CD4-positive, alpha-beta T cell treated with Interleukin-17A for 1 hour (primary cell): ENCODE measurements around the gene PALLD.
A peak's percentile ranks its signal among the peaks of the same experiment; 100 is the strongest.
"Not testable (repeated sequence)": the region's sequence is repeated elsewhere in the genome, so short reads cannot be mapped to it uniquely, and the experiment has no call there.

ENCODE experiments used
- DNase-seq: peaks from one replicate; pipeline ENCODE4 v3.0.0-alpha.2; 2020

Gene PALLD

GRCh38 chr4:168806247-168806646 lies 309.4 kb downstream of the PALLD start:
- not testable (repeated sequence) for DNase-seq

GRCh38 chr4:168811207-168811606 lies 314.4 kb downstream of the PALLD start:
- DNase-seq, result no peak

- no peak for DNase-seq
These were observed 315.2 kb downstream of the PALLD start for GRCh38 chr4:168811786-168812651.

- DNase-seq, result no peak
These were observed 316.0 kb downstream of the PALLD start for GRCh38 chr4:168812806-168813205.

DNA sequence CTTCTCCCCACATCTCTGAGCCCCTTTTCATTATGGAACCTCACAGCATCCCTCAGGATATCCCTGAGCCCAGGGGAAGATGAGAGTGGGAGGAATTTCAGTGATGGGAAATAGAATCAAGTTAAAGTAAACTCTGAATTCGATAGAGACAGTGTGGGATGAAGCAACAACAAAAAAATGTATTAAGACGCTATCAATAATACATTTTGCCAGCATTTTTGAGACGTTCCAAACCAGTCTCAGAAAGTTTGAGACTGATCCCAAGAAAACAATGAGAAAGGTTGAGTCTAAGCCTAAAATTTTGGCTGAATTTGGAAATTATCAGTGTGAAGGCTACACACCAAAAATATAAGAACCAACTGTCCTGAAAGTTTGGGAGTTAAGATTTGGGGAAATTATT lies 317.0 kb downstream of the PALLD start:
- no peak for DNase-seq

GRCh38 chr4:168815379-168816345 lies 318.8 kb downstream of the PALLD start:
- DNase-seq, result no peak

DNA sequence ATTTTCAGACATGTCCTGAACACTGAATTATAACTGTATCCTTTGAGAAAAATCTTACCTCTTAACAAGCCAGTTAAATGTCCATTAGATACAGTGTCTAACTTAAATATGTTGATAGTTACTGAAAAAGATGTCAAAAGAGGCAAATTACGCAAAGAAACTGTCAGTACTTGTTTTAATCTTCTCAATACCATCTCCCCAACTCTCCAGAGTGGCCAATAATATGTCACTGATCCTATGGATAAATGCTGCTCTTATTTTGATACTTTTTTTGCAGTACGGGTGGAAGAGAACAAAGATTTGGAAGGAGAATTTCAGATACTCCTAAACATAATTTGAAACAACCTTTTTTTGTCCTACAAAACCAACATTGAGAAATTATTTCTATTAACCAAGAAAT lies 320.5 kb downstream of the PALLD start:
- DNase-seq, result no peak

GRCh38 chr4:168822481-168822880 lies 325.6 kb downstream of the PALLD start:
- DNase-seq, result no peak

- DNase-seq, result no peak
These were observed 329.1 kb downstream of the PALLD start for GRCh38 chr4:168825975-168826374.

DNA sequence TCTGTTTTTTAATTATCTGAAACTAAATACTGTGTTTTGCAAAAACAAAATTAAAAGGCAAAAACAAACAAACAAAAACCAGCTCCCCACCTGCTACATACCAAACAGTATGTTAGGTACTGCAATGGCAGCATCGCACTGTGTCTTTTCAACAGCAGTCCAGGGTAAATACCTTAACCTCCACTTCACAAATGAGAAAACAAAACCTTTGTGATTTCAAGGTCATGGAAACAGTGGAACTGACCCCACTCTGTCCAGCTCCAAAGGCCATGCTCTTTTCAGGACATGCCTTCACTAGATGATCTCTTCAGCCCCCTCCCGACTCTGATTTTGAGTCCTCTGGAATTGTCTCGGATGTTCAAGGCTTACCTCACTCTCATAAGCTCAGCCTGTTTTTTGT lies 329.8 kb downstream of the PALLD start:
- no peak for DNase-seq

- no peak for DNase-seq
These were observed 334.1 kb downstream of the PALLD start for GRCh38 chr4:168830777-168831512.

GRCh38 chr4:168831585-168831918 lies 334.7 kb downstream of the PALLD start:
- no peak for DNase-seq

- DNase-seq, result peak; percentile 41
These were observed 335.3 kb downstream of the PALLD start for GRCh38 chr4:168831919-168832762.

DNA sequence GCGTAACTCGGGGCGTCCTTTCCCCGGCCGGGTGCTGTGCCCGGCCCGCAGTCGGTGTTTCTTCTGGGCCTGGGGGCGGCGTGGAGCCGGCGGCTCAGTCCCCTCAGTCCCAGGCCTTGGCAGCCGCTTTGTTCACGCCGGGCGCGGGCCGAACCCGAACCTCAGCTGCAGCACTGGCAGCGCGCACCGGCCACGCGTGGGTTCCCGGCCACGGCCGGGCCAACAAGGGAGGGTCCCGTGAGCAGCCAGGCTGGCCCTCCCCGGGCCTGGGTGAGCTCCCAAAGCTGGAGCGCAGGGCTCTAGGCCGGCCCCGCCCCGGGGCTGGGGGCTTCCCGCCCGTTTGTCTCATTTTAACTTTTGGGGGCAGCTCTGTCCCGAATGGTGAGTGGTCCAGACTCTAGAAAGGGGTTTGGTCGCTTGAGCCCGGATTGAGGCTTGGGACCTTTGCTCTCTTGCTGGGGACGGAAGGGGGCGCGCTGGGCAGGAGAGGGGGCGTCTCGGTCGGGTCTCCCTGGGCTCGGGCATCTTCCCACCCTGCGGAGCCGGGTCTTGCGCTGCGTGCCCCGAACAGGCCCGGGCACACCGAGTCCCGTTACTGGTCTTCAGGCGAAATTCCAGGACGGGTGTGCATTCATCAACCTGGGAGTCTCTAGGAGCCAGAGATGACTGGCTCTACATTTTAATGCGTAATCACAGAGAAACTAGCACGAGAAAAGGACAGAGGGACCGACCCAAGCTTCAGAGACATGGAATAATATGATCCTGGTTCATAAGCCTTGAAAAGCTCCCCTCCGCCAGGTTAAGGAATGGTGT lies 336.1 kb downstream of the PALLD start:
- no peak for DNase-seq

DNA sequence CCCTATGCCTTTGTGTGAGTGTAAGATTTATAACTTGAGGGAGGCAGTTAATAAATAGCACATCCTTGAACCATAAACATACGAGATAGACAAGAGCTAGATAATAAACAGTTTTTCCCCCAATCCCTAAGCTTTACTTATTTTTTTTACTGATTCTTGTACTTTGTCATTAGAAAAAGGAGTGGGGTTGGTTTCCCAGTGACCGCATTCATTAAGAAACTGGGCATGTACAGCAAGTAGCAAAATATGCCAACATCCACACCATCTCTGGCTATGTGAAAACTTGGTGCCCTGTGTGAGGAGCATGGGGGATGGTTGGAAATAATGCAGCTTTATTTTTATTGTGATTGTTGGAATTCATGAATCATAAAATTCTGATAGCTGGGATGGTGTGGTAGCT lies 337.0 kb downstream of the PALLD start:
- DNase-seq, result no peak

GRCh38 chr4:168835880-168836454 lies 339.1 kb downstream of the PALLD start:
- no peak for DNase-seq

DNA sequence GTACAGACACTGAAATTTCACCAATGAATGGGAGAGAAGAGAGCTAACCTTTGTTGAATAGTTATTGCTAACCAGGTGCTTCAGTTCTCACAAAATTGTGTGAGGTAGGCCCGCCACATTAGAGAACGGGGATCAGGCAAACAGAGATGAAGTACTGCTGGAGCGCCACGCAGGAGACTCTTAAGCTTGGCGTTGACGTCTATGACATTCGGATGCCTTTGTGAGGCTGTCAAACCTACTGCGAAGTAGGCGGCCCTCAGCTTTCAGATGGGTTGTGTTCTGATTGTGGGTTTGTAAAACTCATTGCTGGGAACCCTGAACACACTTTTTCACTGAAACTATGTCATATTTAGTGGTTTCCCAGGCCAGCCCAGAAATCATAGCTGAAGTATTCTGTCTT lies 339.6 kb downstream of the PALLD start:
- DNase-seq, result no peak

- DNase-seq, result no peak
These were observed 341.1 kb downstream of the PALLD start for GRCh38 chr4:168837922-168838321.

GRCh38 chr4:168839758-168840391 lies 343.0 kb downstream of the PALLD start:
- DNase-seq, result no peak

DNA sequence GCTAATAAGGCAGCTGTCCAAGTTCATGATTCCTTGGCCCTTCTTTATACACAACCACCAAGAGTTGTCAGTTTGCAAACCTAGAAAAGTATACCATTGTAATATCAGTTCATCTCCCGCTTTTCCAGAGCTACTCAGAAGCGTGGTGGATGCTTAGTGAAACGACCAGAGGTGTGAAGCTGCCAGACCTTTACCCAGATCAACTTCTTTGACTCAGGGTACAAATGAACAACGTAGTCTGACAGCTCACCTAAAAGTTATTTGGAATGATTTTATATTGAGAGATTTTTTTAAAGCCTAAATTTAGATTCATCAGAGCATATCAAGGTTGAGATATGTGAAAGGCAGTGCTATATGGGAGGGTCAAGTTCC lies 343.5 kb downstream of the PALLD start:
- DNase-seq, result no peak
